ENCODE data around the gene VPS8. TPM values are rescaled to one million over a fixed set of nuclear protein-coding genes. Genes with fewer than 3 reads are reported as not detected.

The VPS8 gene
- total RNA-seq, 4 donors from 2014 or later, result 46.3 to 76.9 (median 59.3) TPM

DNA sequence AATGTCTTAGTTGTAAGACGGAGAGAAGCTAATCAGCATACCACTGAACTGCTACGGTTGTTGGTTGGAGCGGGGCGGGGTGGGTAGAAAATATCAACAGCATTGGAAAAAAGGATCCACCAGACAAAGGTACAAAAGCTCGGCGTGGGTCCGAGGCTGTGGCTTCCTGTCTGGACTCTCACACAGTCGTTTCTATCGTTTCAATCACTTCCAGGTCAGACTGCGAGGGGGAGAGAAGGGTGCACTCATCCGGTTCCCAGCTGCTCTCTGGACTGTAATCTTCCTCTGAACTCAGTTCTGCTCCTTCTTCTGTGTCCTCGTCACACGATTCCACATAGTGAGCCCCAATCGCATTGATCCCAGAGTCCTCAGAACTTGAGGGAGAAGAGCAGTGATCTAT is 270.9 kb downstream of the VPS8 start:
- H3K27ac ChIP-seq, result no peak overlapping the region
- H3K9me3 ChIP-seq, result no peaks in the 10 kb centered on the region
- DNase-seq (ENCODE audit: low spot score in 2 of 2), result no peak
- no peak overlapping the region for H3K4me3 ChIP-seq
- H3K36me3 ChIP-seq, result peaks cover 0 to 34% (median 0%) of the 10 kb centered on the region in 3 donors
- TF ChIP-seq, protein P1, sequence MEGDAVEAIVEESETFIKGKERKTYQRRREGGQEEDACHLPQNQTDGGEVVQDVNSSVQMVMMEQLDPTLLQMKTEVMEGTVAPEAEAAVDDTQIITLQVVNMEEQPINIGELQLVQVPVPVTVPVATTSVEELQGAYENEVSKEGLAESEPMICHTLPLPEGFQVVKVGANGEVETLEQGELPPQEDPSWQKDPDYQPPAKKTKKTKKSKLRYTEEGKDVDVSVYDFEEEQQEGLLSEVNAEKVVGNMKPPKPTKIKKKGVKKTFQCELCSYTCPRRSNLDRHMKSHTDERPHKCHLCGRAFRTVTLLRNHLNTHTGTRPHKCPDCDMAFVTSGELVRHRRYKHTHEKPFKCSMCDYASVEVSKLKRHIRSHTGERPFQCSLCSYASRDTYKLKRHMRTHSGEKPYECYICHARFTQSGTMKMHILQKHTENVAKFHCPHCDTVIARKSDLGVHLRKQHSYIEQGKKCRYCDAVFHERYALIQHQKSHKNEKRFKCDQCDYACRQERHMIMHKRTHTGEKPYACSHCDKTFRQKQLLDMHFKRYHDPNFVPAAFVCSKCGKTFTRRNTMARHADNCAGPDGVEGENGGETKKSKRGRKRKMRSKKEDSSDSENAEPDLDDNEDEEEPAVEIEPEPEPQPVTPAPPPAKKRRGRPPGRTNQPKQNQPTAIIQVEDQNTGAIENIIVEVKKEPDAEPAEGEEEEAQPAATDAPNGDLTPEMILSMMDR (IDR thresholded peaks at IDR 0.05), result no peak
- TF ChIP-seq EP300 (IDR thresholded peaks at IDR 0.05) (no peak), POLR2A (IDR thresholded peaks at IDR 0.05) (no peak)
- WGBS, 2 donors, result 84 to 86% methylated on average over 14 of the region's 14 CpGs
- H3K4me1 ChIP-seq, result peaks cover 0 to 5% (median 0%) of the 10 kb centered on the region in 4 donors
- no peaks in the 10 kb centered on the region for H3K27me3 ChIP-seq

GRCh38 chr3:185084402-185084801 is 272.4 kb downstream of the VPS8 start:
- Histone ChIP-seq H3K4me3 (no peak overlapping the region), H3K9me3 (no peaks in the 10 kb centered on the region), H3K27ac (no peak overlapping the region), H3K36me3 (peaks cover 0 to 34% (median 0%) of the 10 kb centered on the region in 3 donors), H3K27me3 (no peaks in the 10 kb centered on the region), H3K4me1 (peaks cover 0 to 6% (median 0%) of the 10 kb centered on the region in 4 donors)
- no peak for DNase-seq (ENCODE audit: low spot score in 2 of 2)
- TF ChIP-seq POLR2A (IDR thresholded peaks at IDR 0.05) (no peak), EP300 (IDR thresholded peaks at IDR 0.05) (no peak)
- TF ChIP-seq, protein P1 (IDR thresholded peaks at IDR 0.05), result no peak
- WGBS, 2 donors, result 86% methylated on average over 5 of the region's 5 CpGs

- Histone ChIP-seq H3K9me3 (no peaks in the 10 kb centered on the region), H3K4me3 (no peak overlapping the region), H3K4me1 (peaks cover 0 to 7% (median 0%) of the 10 kb centered on the region in 4 donors), H3K36me3 (peaks cover 0 to 34% (median 0%) of the 10 kb centered on the region in 3 donors), H3K27ac (no peak overlapping the region), H3K27me3 (no peaks in the 10 kb centered on the region)
- 70 to 76% methylated on average over 5 of the region's 5 CpGs for WGBS, 2 donors
- no peak for DNase-seq (ENCODE audit: low spot score in 2 of 2)
- no peak for TF ChIP-seq POLR2A (IDR thresholded peaks at IDR 0.05)
- TF ChIP-seq, protein P1 (IDR thresholded peaks at IDR 0.05), result peak in 1 of 5 experiments; percentile 7
Observed at GRCh38 chr3:185084901-185085300, 272.9 kb downstream of the VPS8 start.

DNA sequence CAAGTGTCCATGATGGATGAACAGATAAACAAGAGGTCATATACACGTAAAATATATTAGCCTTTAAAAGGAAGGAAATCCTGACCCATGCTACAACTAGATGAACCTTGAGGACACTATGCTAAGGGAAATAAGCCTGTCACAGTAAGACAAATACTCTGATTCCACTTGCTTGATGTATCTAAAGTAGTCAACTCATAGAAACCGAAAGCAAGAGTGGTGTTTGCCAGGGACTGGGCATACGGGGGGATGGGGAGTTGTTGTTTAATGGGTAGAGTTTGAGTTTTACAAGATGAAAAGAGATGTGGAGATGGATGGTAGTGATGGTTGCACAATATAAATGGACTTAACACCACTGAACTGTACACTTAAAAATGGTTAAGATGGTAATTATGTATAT is 275.5 kb downstream of the VPS8 start:
- TF ChIP-seq, protein P1 (IDR thresholded peaks at IDR 0.05), result no peak
- TF ChIP-seq EP300 (IDR thresholded peaks at IDR 0.05), result no peak
- Histone ChIP-seq H3K27me3 (no peaks in the 10 kb centered on the region), H3K9me3 (no peaks in the 10 kb centered on the region), H3K27ac (no peak overlapping the region), H3K4me1 (peaks cover 0 to 13% (median 0%) of the 10 kb centered on the region in 4 donors), H3K36me3 (peaks cover 0 to 10% (median 0%) of the 10 kb centered on the region in 3 donors), H3K4me3 (no peak overlapping the region)
- WGBS, 2 donors, result 89% methylated on average over 3 of the region's 3 CpGs
- no peak for DNase-seq (ENCODE audit: low spot score in 2 of 2)

- Histone ChIP-seq H3K27ac (no peak overlapping the region), H3K9me3 (no peaks in the 10 kb centered on the region), H3K36me3 (no peaks in the 10 kb centered on the region), H3K4me3 (no peak overlapping the region), H3K4me1 (peaks cover 0 to 13% (median 0%) of the 10 kb centered on the region in 4 donors), H3K27me3 (no peaks in the 10 kb centered on the region)
- WGBS, 2 donors, result 52 to 57% methylated on average over 2 of the region's 2 CpGs
- TF ChIP-seq POLR2A (IDR thresholded peaks at IDR 0.05) (no peak), EP300 (IDR thresholded peaks at IDR 0.05) (no peak)
- TF ChIP-seq, protein P1 (IDR thresholded peaks at IDR 0.05), result no peak
- DNase-seq (ENCODE audit: low spot score in 2 of 2), result no peak
Observed at GRCh38 chr3:185089343-185089742, 277.4 kb downstream of the VPS8 start.
